T-helper 2 cell treated with Interferon-gamma antibody and Interleukin-4, amounts not matched to agents 5 μg/mL and 100 μg/mL, for 36 hours (primary cell): ENCODE data around the gene GLMP.

Source experiments
- DNase-seq: peaks from one replicate; pipeline ENCODE4 v3.0.0; 2021; ENCODE audit warnings: low spot score
- H3K27ac Mint-ChIP-seq: one replicate; pipeline ENCODE4 v1.8.0; 2021; ENCODE audit warnings: mild to moderate bottlenecking, mixed read lengths
- H3K27me3 Mint-ChIP-seq: one replicate; pipeline ENCODE4 v1.8.0; 2021; ENCODE audit warnings: low read depth, mixed read lengths
- H3K36me3 Mint-ChIP-seq: one replicate; pipeline ENCODE4 v1.8.0; 2021; ENCODE audit warnings: low read depth, mixed read lengths
- H3K4me1 Mint-ChIP-seq: one replicate; pipeline ENCODE4 v1.8.0; 2021; ENCODE audit warnings: low read depth, mixed read lengths
- H3K4me3 Mint-ChIP-seq: one replicate; pipeline ENCODE4 v1.8.0; 2022; ENCODE audit warnings: mild to moderate bottlenecking, moderate library complexity, mixed read lengths
- H3K9me3 Mint-ChIP-seq: one replicate; pipeline ENCODE4 v1.8.0; 2021; ENCODE audit warnings: mixed read lengths

The GLMP gene

DNA sequence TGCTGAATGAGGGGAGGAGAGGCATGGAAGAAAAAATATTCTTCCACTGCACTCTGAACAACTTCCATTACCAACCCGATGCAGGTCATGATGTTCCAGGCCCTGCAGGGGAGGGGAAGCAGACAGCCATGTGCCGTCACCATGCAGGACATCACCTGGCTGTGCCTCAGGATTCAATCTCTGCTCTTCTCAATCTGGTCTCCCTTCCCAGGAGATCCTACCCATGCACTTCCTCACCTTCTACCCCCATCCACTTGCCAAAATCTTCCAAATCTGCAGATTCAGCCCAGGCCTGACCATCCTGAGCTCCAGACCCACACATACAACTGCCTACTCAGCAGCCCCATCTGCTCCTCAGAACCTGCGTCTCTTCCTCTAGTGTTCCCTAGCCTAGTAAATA lies 41.8 kb downstream of the GLMP start:
- H3K27ac Mint-ChIP-seq, result peak overlapping the region; percentile 49
- DNase-seq, result no peak
- H3K27me3 Mint-ChIP-seq, result no peaks in the 10 kb centered on the region
- H3K4me3 Mint-ChIP-seq, result no peak overlapping the region
- no peaks in the 10 kb centered on the region for H3K9me3 Mint-ChIP-seq
- H3K36me3 Mint-ChIP-seq, result peaks cover 62% of the 10 kb centered on the region
- H3K4me1 Mint-ChIP-seq, result peaks cover 30% of the 10 kb centered on the region

DNA sequence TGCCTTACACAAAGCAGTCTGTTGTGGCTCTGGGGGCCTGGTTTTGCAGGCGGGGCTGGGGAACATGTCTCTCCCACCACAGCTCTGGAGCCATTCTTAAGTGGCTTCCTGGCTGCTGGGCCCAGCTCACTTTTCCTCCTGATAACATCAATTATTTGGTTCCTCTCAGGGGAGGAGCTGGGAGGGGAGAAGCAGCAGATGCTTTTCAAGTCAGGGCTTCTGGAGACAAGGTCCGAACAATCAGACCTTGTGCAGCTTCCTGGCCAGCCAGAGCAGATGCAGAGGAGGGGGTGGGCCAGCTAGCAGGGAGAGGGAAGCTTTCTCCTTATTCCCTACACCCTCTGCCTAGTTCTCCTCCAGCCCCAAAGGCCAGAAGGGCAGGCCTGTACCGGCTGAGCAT lies 44.0 kb downstream of the GLMP start:
- no peaks in the 10 kb centered on the region for H3K9me3 Mint-ChIP-seq
- H3K4me1 Mint-ChIP-seq, result peaks cover 21% of the 10 kb centered on the region
- no peak for DNase-seq
- H3K36me3 Mint-ChIP-seq, result peaks cover 46% of the 10 kb centered on the region
- no peaks in the 10 kb centered on the region for H3K27me3 Mint-ChIP-seq
- peak overlapping the region; percentile 36 for H3K4me3 Mint-ChIP-seq
- peak overlapping the region; percentile 63 for H3K27ac Mint-ChIP-seq

DNA sequence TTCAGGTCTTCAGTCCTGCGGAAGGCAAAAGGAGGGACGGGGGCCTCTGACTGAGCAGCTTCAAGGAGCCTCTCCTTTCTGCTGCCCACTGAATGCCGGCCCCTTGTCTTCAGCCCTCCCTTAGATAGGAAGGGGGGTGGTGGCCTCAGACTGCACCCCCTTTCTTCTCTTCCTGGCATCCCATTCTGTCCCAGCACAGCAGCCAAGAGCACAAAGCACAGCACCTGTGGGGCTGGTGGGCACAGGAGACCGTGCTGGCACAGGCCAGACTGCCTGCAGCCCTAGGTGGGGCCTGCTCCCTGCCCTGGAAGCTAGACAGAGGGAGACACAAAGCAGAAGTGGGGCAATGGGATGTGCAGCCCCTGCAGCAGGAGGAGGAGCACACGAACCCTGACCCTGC lies 45.9 kb downstream of the GLMP start:
- peaks cover 32% of the 10 kb centered on the region for H3K4me1 Mint-ChIP-seq
- no peak overlapping the region for H3K27ac Mint-ChIP-seq
- H3K4me3 Mint-ChIP-seq, result no peak overlapping the region
- peaks cover 40% of the 10 kb centered on the region for H3K36me3 Mint-ChIP-seq
- no peaks in the 10 kb centered on the region for H3K9me3 Mint-ChIP-seq
- no peak for DNase-seq
- no peaks in the 10 kb centered on the region for H3K27me3 Mint-ChIP-seq

DNA sequence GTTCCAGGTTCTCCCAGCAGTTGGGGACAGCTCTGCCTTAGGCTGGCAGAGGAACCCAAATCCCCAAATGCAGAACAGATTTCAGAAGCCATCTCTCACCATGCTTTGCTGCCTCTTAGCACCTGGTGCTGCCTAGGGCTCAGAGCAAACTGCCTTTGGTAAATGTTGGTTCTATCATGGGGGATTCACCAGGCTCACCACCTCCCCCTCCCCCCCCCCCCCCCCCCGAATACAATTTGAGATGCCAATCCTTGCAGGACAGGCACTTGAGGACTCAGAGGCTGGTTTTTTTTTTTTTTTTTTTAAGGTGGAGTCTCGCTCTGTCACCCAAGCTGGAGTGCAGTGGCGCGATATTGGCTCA lies 47.2 kb downstream of the GLMP start:
- no peak for DNase-seq
- Mint-ChIP-seq H3K27ac (no peak overlapping the region), H3K9me3 (no peaks in the 10 kb centered on the region), H3K36me3 (peaks cover 30% of the 10 kb centered on the region), H3K4me1 (peaks cover 34% of the 10 kb centered on the region), H3K27me3 (no peaks in the 10 kb centered on the region), H3K4me3 (no peak overlapping the region)

DNA sequence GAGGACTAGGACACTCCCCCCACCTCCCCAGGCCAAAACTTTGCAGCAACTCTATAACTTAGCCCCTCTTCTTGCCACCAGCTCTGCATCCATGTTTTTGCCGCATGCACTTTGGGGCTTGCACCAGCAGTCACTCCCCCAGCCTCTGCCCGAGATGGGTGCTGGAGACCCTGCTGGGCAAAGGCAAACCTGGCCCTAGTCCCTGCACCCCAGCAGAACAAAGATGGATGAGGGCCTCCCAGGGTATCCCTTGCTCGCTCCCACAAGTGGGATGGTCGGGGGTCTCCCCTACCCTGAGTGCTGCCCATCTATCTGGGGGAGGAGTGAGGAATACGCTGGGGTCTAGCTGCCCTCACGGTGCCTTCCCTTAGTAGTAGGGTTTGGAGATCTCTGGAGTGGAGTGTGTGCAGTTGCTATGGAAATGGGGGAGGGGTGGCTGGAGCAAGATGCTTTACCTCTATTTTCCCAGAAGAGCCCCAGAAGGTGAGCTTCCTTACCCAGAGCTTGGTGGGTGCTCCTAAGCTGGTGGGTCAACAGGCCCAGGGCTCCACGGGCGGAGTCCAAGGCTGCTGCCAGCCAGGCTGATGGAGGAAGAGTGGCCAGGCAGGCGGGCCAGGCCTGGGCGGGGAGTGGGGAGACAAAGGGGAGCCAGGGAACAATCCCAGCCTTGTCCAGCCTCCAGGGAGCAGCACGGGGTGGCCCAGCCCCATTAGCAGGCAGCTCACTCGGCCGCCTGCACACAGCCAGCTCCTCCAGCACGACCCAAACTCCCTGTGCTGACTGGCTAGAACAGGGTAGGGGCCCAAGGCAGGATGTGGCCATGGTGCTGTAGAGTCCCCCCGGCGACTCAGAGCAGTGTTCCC lies 47.8 kb downstream of the GLMP start, which contains the start of gene PAQR6:
Gene PAQR6 (minus strand): TSS at position 597 of the 863 bp plus-strand sequence. CDS start 1,325 bp downstream, outside the sequence.
- Mint-ChIP-seq H3K36me3 (peaks cover 25% of the 10 kb centered on the region), H3K27ac (peak within 1 kb of the TSS; percentile 4), H3K27me3 (no peaks in the 10 kb centered on the region), H3K9me3 (no peaks in the 10 kb centered on the region), H3K4me1 (peaks cover 32% of the 10 kb centered on the region), H3K4me3 (no peak within 1 kb of the TSS)
- no peak for DNase-seq

DNA sequence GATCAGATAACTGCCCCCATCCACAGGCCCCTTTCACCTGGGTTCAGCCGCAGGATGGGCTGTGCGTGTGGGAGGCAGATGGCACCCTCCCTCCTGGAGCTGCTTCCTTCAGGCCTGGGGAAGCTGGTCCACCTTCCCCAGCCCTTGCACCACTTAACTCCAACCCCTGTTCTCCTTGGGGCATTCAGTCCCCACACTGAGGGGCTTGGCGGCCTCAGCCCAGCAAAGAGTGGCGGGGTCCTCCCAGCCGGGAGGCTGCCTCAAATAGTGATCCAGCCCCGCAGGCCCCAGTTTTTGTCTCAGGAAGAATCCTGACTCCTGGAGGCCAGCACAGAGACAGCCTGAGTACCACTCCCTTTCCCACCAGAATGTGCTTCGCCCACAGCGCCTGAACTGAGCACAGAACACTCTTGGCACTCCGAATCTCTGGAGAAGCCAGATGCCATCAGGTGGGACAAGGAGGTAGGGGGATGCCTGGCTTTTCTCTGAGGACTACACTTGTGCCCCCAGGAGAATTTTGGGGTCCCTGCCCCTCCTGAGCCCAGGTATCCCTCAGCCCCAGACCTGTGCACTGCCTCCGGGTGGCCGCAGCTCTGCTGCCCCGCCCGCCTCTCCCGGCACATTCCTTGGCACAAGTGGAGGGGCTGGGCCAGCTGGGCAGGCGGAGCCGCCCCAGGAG lies 48.6 kb downstream of the GLMP start:
- H3K4me1 Mint-ChIP-seq, result peaks cover 25% of the 10 kb centered on the region
- DNase-seq, result no peak
- H3K27me3 Mint-ChIP-seq, result no peaks in the 10 kb centered on the region
- H3K9me3 Mint-ChIP-seq, result no peaks in the 10 kb centered on the region
- no peak overlapping the region for H3K27ac Mint-ChIP-seq
- no peak overlapping the region for H3K4me3 Mint-ChIP-seq
- H3K36me3 Mint-ChIP-seq, result peaks cover 17% of the 10 kb centered on the region

DNA sequence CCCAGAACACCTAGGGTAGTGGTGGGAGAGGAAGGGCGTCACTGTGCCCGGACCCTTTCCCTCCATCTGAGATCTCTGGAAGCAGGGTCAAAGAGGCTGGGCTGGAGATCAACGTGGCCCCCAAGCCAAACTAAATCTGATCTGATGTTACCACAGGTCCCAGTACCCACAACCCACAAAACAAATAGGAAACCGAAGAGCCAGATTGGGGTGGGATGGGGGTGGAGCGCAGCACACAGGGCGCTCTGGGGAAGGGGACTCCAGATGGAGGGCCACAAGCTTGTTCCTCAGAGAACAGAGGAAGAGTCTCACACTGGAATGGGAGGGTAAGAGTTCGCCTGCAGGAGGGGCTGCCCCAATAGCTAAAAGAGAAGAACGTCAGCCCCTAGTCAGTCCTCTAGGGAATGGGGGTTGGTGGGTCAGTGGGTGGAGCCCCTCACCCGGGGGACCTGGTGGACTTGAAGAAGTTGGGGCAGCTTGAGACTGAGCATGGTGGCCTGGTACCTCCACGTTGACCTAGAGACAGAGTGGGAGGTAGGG lies 49.2 kb downstream of the GLMP start:
- Mint-ChIP-seq H3K27ac (no peak overlapping the region), H3K4me3 (peak overlapping the region; percentile 1), H3K4me1 (peaks cover 19% of the 10 kb centered on the region), H3K9me3 (no peaks in the 10 kb centered on the region), H3K36me3 (peaks cover 12% of the 10 kb centered on the region), H3K27me3 (no peaks in the 10 kb centered on the region)
- DNase-seq, result no peak

DNA sequence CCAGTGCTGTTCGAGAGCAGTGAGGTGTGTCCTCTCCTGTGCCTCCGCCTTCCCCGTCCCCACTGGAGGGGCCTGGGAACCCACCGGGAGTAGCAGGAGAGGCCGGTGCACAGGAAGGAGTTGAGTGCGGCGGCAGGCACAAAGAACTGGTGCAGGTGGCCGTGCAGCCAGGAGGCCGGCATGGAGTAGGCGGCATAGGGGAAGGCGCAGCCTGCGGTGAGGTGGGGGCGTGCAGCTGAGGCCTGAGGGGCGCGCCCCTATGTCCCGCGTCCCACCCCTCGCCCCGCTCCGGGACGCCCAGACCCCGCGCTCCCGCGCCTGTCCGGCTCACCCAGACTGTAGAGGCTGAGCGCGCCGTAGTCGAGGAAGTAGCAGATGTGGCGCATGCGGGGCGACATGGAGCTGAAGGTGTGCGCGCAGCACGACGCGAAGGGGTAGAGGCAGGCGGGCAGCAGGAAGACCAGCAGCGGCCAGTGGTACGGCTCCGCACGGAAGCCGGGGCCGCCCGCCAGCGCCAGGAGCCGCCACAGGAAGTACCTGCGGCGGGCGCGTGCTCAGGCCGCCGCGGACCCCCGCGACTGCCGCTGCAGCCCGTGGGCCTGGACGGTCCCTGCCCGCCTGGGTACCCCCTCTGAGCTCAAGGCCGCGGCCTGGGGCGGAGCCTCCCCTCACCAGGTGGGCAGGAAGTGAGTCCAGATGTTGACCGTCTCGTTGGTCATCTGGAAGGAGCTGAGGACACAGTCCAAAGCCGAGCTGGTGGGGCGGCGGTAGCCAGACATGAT lies 49.8 kb downstream of the GLMP start:
- no peaks in the 10 kb centered on the region for H3K27me3 Mint-ChIP-seq
- DNase-seq, result no peak
- H3K27ac Mint-ChIP-seq, result peak overlapping the region; percentile 88
- H3K4me1 Mint-ChIP-seq, result peaks cover 17% of the 10 kb centered on the region
- peaks cover 8% of the 10 kb centered on the region for H3K36me3 Mint-ChIP-seq
- H3K4me3 Mint-ChIP-seq, result peak overlapping the region; percentile 87
- no peaks in the 10 kb centered on the region for H3K9me3 Mint-ChIP-seq

DNA sequence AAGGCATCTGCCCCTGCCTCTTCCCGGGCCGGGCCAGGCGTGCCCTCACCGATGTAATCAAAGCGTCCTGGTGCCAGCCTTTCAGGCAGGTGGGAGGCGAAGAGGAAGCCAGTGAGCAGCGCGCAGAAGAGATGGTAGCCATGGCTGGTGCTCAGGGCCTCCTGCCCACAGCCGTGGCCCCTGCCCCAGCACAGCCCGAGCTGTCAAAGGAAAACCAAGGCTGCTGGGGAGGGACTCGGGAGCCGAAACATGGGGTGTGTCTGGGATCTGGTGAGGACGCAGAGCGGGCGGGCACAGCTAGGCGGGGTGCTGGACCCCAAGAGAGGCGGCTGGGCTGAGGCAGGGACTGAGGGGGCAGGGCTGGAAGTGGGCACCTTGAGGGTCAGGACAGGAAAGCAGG lies 50.8 kb downstream of the GLMP start:
- H3K36me3 Mint-ChIP-seq, result peaks cover 5% of the 10 kb centered on the region
- peaks cover 15% of the 10 kb centered on the region for H3K4me1 Mint-ChIP-seq
- H3K27me3 Mint-ChIP-seq, result no peaks in the 10 kb centered on the region
- H3K27ac Mint-ChIP-seq, result peak overlapping the region; percentile 26
- DNase-seq, result no peak
- no peaks in the 10 kb centered on the region for H3K9me3 Mint-ChIP-seq
- H3K4me3 Mint-ChIP-seq, result peak overlapping the region; percentile 87

DNA sequence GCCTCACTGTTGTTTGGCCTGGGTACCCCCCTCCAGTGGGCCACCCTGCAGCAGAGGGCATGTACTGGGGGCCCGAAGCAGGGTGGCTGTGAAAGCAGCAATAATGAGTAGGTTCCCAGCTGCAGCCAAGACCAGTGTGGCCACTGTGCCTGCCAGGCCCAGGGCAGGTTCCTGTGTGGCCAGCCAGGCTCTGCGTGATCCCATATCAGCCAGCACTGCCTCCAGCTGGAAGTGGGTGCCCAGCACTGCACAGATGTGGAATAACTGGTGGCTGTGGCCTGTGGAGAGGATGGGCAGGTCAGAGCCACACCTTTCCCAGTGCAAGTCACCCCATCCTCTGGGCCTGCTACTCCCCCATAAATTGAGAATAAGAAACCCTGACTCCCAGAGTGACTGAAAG lies 51.4 kb downstream of the GLMP start:
- Mint-ChIP-seq H3K9me3 (no peaks in the 10 kb centered on the region), H3K27me3 (no peaks in the 10 kb centered on the region), H3K4me1 (peaks cover 15% of the 10 kb centered on the region), H3K36me3 (peaks cover 4% of the 10 kb centered on the region), H3K4me3 (peak overlapping the region; percentile 87), H3K27ac (no peak overlapping the region)
- no peak for DNase-seq

DNA sequence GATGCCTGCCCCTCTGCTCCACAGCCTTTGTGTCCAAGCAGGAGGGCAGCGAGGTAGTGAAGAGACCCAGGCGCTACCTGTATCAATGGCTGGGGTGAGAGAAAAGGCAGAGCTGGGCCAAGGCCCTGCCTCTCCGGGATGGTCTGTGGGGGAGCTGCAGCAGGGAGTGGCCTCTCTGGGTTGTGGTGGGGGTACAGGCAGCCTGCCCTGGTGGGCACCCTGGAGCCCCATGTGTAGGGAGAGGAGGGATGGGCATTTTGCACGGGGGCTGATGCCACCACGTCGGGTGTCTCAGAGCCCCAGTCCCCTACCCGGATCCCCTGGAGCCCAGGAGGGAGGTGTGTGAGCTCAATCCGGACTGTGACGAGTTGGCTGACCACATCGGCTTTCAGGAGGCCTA lies 52.7 kb downstream of the GLMP start:
- no peak overlapping the region for H3K27ac Mint-ChIP-seq
- no peak for DNase-seq
- peaks cover 14% of the 10 kb centered on the region for H3K36me3 Mint-ChIP-seq
- no peaks in the 10 kb centered on the region for H3K9me3 Mint-ChIP-seq
- H3K4me3 Mint-ChIP-seq, result no peak overlapping the region
- H3K4me1 Mint-ChIP-seq, result peaks cover 15% of the 10 kb centered on the region
- H3K27me3 Mint-ChIP-seq, result no peaks in the 10 kb centered on the region
